Kidney (tissue), 14 donors: Measurements from ENCODE around the gene SNAPC4. TPM values are rescaled to one million over a fixed set of nuclear protein-coding genes. Genes with fewer than 3 reads are reported as not detected.

ENCODE experiments used
- DNase-seq, 5 donors: peaks; one replicate each; pipeline ENCODE4 v3.0.0-alpha.2; 2013 to 2020
- FAIRE-seq: peaks from 2 replicates; lab custom pipeline; 2012; peaks lifted over from hg19 to GRCh38; lab: Jason Lieb, UNC
- H3K27ac ChIP-seq, 2 donors: one replicate each; pipeline ENCODE4 v1.7.0; 2013; ENCODE audit warnings: low read depth in 2 of 2, low read length in 2 of 2, inconsistent platforms in 1 of 2
- H3K27me3 ChIP-seq: one replicate; pipeline ENCODE4 v1.7.1; 2013; ENCODE audit warnings: low read length, inconsistent platforms; ENCODE audit not compliant: control insufficient read depth, insufficient read depth
- H3K36me3 ChIP-seq, 3 donors: one replicate each; pipeline versions ENCODE4 v1.7.0 to v1.7.1; 2013; ENCODE audit warnings: low read length in 3 of 3, control low read depth in 1 of 3, inconsistent platforms in 1 of 3; ENCODE audit not compliant: insufficient read depth in 3 of 3, control insufficient read depth in 2 of 3
- H3K4me1 ChIP-seq, 3 donors: one replicate each; pipeline versions ENCODE4 v1.7.0 to v1.7.1; 2013; ENCODE audit warnings: low read length in 3 of 3, inconsistent platforms in 1 of 3, low read depth in 1 of 3; ENCODE audit not compliant: control insufficient read depth in 2 of 3, insufficient read depth in 2 of 3
- H3K4me3 ChIP-seq, 3 donors: one replicate each; pipeline versions ENCODE4 v1.7.0 to v1.8.1; 2013; ENCODE audit warnings: low read length in 3 of 3, control low read depth in 1 of 3, inconsistent platforms in 1 of 3
- H3K9ac ChIP-seq, 3 donors: one replicate each; pipeline versions ENCODE4 v1.7.0 to v1.7.1; 2013; ENCODE audit warnings: low read length in 3 of 3, control low read depth in 1 of 3, inconsistent platforms in 1 of 3
- H3K9me3 ChIP-seq, 3 donors: one replicate each; pipeline versions ENCODE4 v1.7.0 to v1.7.1; 2013; ENCODE audit warnings: low read length in 3 of 3, control low read depth in 1 of 3, inconsistent platforms in 1 of 3; ENCODE audit not compliant: control insufficient read depth in 2 of 3, insufficient read depth in 1 of 3
- intact Hi-C: fragments of 100-400 bp; cut with DNase I; formaldehyde crosslinking; loops from one replicate; pipeline ENCODE4 v1.11.1; 2022
- polyA plus RNA-seq: library from polyadenylated mRNA; stranded (reverse); fragments of 350-450 nt; fragmentation: Illumina TruSeq; extraction: RNeasy Lipid Tissue Mini Kit (QIAGEN cat#74804); gene quantifications from one replicate; pipeline ENCODE4 v1.2.3, GENCODE V29; 2014; ENCODE audit warnings: low read depth, low replicate concordance; ENCODE audit not compliant: insufficient read depth
- total RNA-seq: library from RNA; stranded (reverse); fragmentation: NEBNext Ultra II Directional; extraction: Animal tissue kit (Norgen Biotek cat#: 25700); gene quantifications from one replicate; pipeline ENCODE4 v1.2.1, GENCODE V29; 2021
- TF ChIP-seq, protein P1 (sequence below): IDR thresholded peaks from 3 replicates; pipeline ENCODE4 v1.5.1; 2012; ENCODE audit warnings: mild to moderate bottlenecking, moderate library complexity, borderline replicate concordance; ENCODE audit not compliant: insufficient read depth; ENCODE audit errors: extremely low read depth
- donor health status: control.
- donor health status: control.
- donor health status: control.
- donor health status: control.
- donor health status: control.
- donor health status: DM: yes; HTN: yes; CAD: no.
- donor health status: Normal renal cell carcinoma (clear cell type).

The SNAPC4 gene
- total and polyA plus RNA-seq, 2 donors from 2014 or later, result 3.2 to 11.0 TPM

DNA sequence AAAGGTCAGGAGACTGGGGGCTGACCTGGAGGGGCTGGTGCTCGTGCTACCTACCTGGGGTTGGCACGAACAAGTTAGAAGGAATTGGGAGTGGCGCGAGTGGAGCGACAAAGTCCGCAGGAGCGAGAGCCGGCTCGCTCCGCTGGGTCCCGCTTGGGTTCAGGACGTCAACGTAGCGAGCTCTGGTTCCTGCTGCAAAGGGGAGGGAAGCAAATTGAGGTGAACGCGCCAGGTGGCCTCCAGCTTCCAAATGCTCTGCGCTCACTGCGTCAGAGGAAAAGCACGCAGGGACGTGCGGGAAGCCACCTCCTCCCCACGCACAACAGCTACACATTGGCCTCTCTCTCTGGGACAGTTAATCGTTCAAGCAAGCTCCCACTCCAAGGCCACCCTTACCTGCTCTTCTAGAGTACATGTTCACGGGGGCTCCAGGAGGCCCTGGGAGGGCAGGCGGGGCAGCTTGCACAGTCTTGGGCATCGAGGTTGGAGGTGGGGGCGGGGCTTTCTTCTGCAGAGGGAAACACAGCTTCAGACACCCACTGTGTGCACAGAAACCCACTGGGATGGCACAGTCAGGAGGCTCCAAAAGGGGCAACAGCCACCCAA lies 47.3 kb upstream of the SNAPC4 start:
- H3K4me1 ChIP-seq, result no peaks in the 10 kb centered on the region
- no peaks in the 10 kb centered on the region for H3K9me3 ChIP-seq
- no peak for DNase-seq
- H3K9ac ChIP-seq, result no peak overlapping the region
- FAIRE-seq, result no peak
- H3K27me3 ChIP-seq, result no peaks in the 10 kb centered on the region
- H3K36me3 ChIP-seq, result peaks cover 2 to 59% (median 37%) of the 10 kb centered on the region in 3 donors
- H3K27ac ChIP-seq, result no peak overlapping the region
- TF ChIP-seq, protein P1, sequence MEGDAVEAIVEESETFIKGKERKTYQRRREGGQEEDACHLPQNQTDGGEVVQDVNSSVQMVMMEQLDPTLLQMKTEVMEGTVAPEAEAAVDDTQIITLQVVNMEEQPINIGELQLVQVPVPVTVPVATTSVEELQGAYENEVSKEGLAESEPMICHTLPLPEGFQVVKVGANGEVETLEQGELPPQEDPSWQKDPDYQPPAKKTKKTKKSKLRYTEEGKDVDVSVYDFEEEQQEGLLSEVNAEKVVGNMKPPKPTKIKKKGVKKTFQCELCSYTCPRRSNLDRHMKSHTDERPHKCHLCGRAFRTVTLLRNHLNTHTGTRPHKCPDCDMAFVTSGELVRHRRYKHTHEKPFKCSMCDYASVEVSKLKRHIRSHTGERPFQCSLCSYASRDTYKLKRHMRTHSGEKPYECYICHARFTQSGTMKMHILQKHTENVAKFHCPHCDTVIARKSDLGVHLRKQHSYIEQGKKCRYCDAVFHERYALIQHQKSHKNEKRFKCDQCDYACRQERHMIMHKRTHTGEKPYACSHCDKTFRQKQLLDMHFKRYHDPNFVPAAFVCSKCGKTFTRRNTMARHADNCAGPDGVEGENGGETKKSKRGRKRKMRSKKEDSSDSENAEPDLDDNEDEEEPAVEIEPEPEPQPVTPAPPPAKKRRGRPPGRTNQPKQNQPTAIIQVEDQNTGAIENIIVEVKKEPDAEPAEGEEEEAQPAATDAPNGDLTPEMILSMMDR, result no peak
- intact Hi-C loops, result no loop called here
- H3K4me3 ChIP-seq, result no peak overlapping the region

GRCh38 chr9:136445799-136446198 lies 45.8 kb upstream of the SNAPC4 start:
- intact Hi-C loops, result no loop called here
- TF ChIP-seq, protein P1, result no peak
- no peak for FAIRE-seq

DNA sequence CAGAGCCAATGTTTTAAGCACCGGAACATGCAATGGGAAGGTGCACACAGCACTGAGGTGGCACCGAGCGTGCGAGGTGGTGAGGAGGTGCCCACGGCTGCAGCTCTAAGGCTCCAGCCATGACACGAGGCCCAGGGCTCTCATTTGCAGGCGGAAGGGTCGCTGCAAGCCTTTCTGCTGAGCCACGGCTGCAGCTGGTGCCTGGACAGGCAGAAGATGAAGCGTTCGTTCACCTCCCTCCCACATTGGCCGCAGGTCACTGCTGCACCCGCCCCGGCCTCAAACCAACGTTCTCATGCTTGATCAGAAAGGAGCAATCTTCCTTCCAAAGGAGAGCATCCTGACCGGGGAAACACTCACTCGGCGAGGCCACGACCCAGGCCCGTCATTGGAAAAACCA lies 44.1 kb upstream of the SNAPC4 start:
- Histone ChIP-seq H3K4me3 (no peak overlapping the region), H3K4me1 (peaks cover 0 to 4% (median 4%) of the 10 kb centered on the region in 3 donors), H3K9me3 (no peaks in the 10 kb centered on the region), H3K9ac (no peak overlapping the region), H3K27ac (no peak overlapping the region), H3K27me3 (no peaks in the 10 kb centered on the region), H3K36me3 (peaks cover 2 to 40% (median 37%) of the 10 kb centered on the region in 3 donors)
- TF ChIP-seq, protein P1, result no peak
- FAIRE-seq, result no peak
- intact Hi-C loops, result no loop called here
- DNase-seq, result no peak

More at GRCh38 chr9:136445799-136446198, 45.8 kb upstream of the SNAPC4 start:
- H3K27ac ChIP-seq, result no peak overlapping the region
- no peak overlapping the region for H3K9ac ChIP-seq
- no peak for DNase-seq
- peaks cover 2 to 53% (median 43%) of the 10 kb centered on the region in 3 donors for H3K36me3 ChIP-seq
- no peak overlapping the region for H3K4me3 ChIP-seq
- no peaks in the 10 kb centered on the region for H3K4me1 ChIP-seq
- H3K27me3 ChIP-seq, result no peaks in the 10 kb centered on the region
- no peaks in the 10 kb centered on the region for H3K9me3 ChIP-seq
